GM19397 (cell line): Measurements from ENCODE around the gene DRAM1.
"Not testable (repeated sequence)": the region's sequence is repeated elsewhere in the genome, so short reads cannot be mapped to it uniquely, and the experiment has no call there.

Experiments
- ATAC-seq: cut with Tn5 transposase; IDR thresholded peaks from one replicate; pipeline ENCODE4 v1.9.1; 2021; ENCODE audit warnings: mild to moderate bottlenecking, moderate library complexity; ENCODE audit not compliant: unreplicated experiment

The DRAM1 gene

GRCh38 chr12:101876861-101877805, at the start of gene DRAM1:
Gene DRAM1, plus strand, starts transcription at chr12:101877580. Its CDS starts 210 bp downstream, at chr12:101877790.
- ATAC-seq, result peak; percentile 87

GRCh38 chr12:101828463-101829196, 48.8 kb upstream of the DRAM1 start:
- ATAC-seq, result no peak

- no peak for ATAC-seq
These were observed 47.6 kb upstream of the DRAM1 start for GRCh38 chr12:101829639-101830366.

- ATAC-seq, result peak; percentile 90
These were observed 46.7 kb upstream of the DRAM1 start, which contains the start of gene GNPTAB for GRCh38 chr12:101830367-101831325. Gene GNPTAB, minus strand, starts transcription at chr12:101830959. Its CDS starts 284 bp downstream, at chr12:101830675.

- no peak for ATAC-seq
These were observed 45.4 kb upstream of the DRAM1 start for GRCh38 chr12:101832030-101832429.

GRCh38 chr12:101838628-101839323, 38.6 kb upstream of the DRAM1 start:
- ATAC-seq, result peak; percentile 74

GRCh38 chr12:101839324-101840283, 37.8 kb upstream of the DRAM1 start:
- ATAC-seq, result no peak

GRCh38 chr12:101841069-101841468, 36.3 kb upstream of the DRAM1 start:
- no peak for ATAC-seq

GRCh38 chr12:101845137-101845711, 32.2 kb upstream of the DRAM1 start:
- no peak for ATAC-seq

GRCh38 chr12:101847325-101847724, 30.1 kb upstream of the DRAM1 start:
- no peak for ATAC-seq

- no peak for ATAC-seq
These were observed 27.2 kb upstream of the DRAM1 start for GRCh38 chr12:101850199-101850598.

- no peak for ATAC-seq
These were observed 24.4 kb upstream of the DRAM1 start for GRCh38 chr12:101852998-101853397.

- ATAC-seq, result peak; percentile 61
These were observed 22.6 kb upstream of the DRAM1 start for GRCh38 chr12:101854747-101855146.

- no peak for ATAC-seq
These were observed 22.0 kb upstream of the DRAM1 start for GRCh38 chr12:101855364-101855884.

GRCh38 chr12:101855976-101856375, 21.4 kb upstream of the DRAM1 start:
- no peak for ATAC-seq

- ATAC-seq, result not testable (repeated sequence)
These were observed 20.8 kb upstream of the DRAM1 start for GRCh38 chr12:101856614-101857013.

GRCh38 chr12:101857043-101857558, 20.3 kb upstream of the DRAM1 start:
- ATAC-seq, result no peak
